MM.1S (cell line): Measurements from ENCODE around the gene CRIP2.

Source experiments
- DNase-seq: peaks from one replicate; pipeline ENCODE4 v3.0.0-alpha.2; 2015
- H2AFZ ChIP-seq: fragments of 300-600 bp; sonication (generic); 2 replicates; pipeline ENCODE4 v1.6.0; 2016; ENCODE audit warnings: antibody characterized with exemption, low read length
- H3F3A ChIP-seq: fragments of 300-600 bp; sonication (generic); 2 replicates; pipeline ENCODE4 v1.6.1; 2016; ENCODE audit warnings: mild to moderate bottlenecking, antibody characterized with exemption, low read length, moderate library complexity, mixed read lengths; ENCODE audit not compliant: insufficient read depth
- H3K27ac ChIP-seq: fragments of 300-600 bp; sonication (generic); 2 replicates; pipeline ENCODE4 v1.5.1; 2016; ENCODE audit warnings: mild to moderate bottlenecking, low read length
- H3K27me3 ChIP-seq: fragments of 300-600 bp; sonication (generic); replicated peaks from 2 replicates; pipeline ENCODE4 v1.6.0; 2016; ENCODE audit warnings: low read length; ENCODE audit not compliant: insufficient read depth
- H3K36me3 ChIP-seq: fragments of 300-600 bp; sonication (generic); replicated peaks from 2 replicates; pipeline ENCODE4 v1.6.1; 2016; ENCODE audit warnings: mild to moderate bottlenecking, low read length, mixed read lengths; ENCODE audit not compliant: insufficient read depth
- H3K4me1 ChIP-seq: fragments of 300-600 bp; sonication (generic); 2 replicates; pipeline ENCODE4 v1.6.1; 2016; ENCODE audit warnings: low read length, mixed read lengths
- H3K4me2 ChIP-seq: fragments of 300-600 bp; sonication (generic); 2 replicates; pipeline ENCODE4 v1.6.0; 2016; ENCODE audit warnings: low read depth, low read length
- H3K4me3 ChIP-seq: fragments of 300-600 bp; sonication (generic); 2 replicates; pipeline ENCODE4 v1.5.1; 2016; ENCODE audit warnings: low read length, mixed read lengths
- H3K79me2 ChIP-seq: fragments of 300-600 bp; sonication (generic); 2 replicates; pipeline ENCODE4 v1.6.1; 2016; ENCODE audit warnings: mixed run types, low read length, mixed read lengths
- H3K9ac ChIP-seq: fragments of 300-600 bp; sonication (generic); 2 replicates; pipeline ENCODE4 v1.6.1; 2016; ENCODE audit warnings: low read length, mixed read lengths
- H3K9me2 ChIP-seq: fragments of 300-600 bp; sonication (generic); replicated peaks from 2 replicates; pipeline ENCODE4 v1.6.1; 2016; ENCODE audit warnings: mild to moderate bottlenecking, low read length, mixed read lengths; ENCODE audit not compliant: insufficient read depth
- H3K9me3 ChIP-seq: fragments of 300-600 bp; sonication (generic); replicated peaks from 2 replicates; pipeline ENCODE4 v1.6.1; 2016; ENCODE audit warnings: mild to moderate bottlenecking, low read length, mixed read lengths; ENCODE audit not compliant: insufficient read depth
- H4K20me1 ChIP-seq: fragments of 300-600 bp; sonication (generic); 2 replicates; pipeline ENCODE4 v1.6.1; 2016; ENCODE audit warnings: mild to moderate bottlenecking, low read length, moderate library complexity, mixed read lengths; ENCODE audit not compliant: insufficient read depth
- CTCF ChIP-seq: fragments of 300-600 bp; sonication (generic); IDR thresholded peaks from 2 replicates; pipeline ENCODE4 v1.5.1; 2016; ENCODE audit warnings: antibody characterized with exemption, low read length, mixed read lengths
- EZH2 ChIP-seq: fragments of 300-600 bp; sonication (generic); optimal IDR thresholded peaks from 2 replicates; pipeline ENCODE3; 2017; ENCODE audit warnings: low read depth, mild to moderate bottlenecking, antibody characterized with exemption, low read length, mixed read lengths
- EZH2phosphoT487 ChIP-seq: fragments of 300-600 bp; sonication (generic); IDR thresholded peaks from 2 replicates; pipeline ENCODE4 v1.6.1; 2018; ENCODE audit warnings: antibody characterized with exemption, low read length

The CRIP2 gene

DNA sequence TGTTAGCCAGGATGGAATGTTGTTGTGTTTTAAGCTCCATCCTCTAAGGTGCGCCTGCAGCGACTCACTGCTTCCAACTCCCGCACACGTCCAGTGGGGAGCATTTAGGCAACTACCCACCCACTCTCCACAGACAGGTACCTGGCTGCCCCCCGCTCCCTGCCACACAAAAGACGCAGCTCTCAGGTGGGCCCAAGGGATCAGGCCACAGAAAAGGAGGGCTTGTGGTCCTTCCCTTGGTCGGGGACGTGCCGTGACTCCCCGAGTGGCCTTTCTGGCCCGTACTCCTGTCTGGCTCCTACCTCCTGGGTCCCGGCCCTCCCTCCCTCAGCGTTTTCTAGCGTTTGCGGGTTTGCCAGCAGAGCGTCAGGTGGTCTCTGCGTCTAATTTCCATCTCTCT lies 32.6 kb downstream of the CRIP2 start:
- no peak for DNase-seq
- no peaks in the 10 kb centered on the region for H3K9me2 ChIP-seq
- TF ChIP-seq CTCF (no peak), EZH2 (no peak), EZH2phosphoT487 (no peak)
- no peaks in the 10 kb centered on the region for H3K79me2 ChIP-seq
- H3F3A ChIP-seq = no peaks in the 10 kb centered on the region
- H3K27ac ChIP-seq = no peak overlapping the region
- H2AFZ ChIP-seq = no peak overlapping the region
- no peak overlapping the region for H3K4me2 ChIP-seq
- no peaks in the 10 kb centered on the region for H3K9me3 ChIP-seq
- H3K4me3 ChIP-seq = no peak overlapping the region
- no peak overlapping the region for H3K9ac ChIP-seq
- no peaks in the 10 kb centered on the region for H3K36me3 ChIP-seq
- H4K20me1 ChIP-seq = no peaks in the 10 kb centered on the region
- no peaks in the 10 kb centered on the region for H3K4me1 ChIP-seq
- H3K27me3 ChIP-seq = peaks cover 74% of the 10 kb centered on the region

DNA sequence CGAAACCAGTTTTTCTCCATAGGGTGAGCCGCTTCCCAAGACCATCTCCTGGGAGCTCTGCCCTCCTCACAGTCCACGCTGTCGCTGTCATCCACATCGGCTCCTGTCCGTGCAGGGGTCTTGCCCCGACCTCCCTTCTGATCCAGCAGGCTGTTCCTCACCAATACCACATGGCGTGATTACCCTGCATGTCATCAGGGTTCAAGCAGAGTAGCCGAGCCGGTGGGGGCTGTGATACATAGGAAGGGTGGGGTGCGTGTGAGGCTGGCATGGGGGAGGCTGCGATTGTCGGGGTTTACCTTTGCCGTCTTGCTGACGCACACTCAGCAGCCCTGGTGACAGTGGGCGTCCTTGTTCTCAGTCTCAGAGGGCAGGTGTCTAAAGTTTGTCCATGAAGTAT lies 33.4 kb downstream of the CRIP2 start:
- H4K20me1 ChIP-seq = no peaks in the 10 kb centered on the region
- no peaks in the 10 kb centered on the region for H3F3A ChIP-seq
- no peaks in the 10 kb centered on the region for H3K79me2 ChIP-seq
- no peaks in the 10 kb centered on the region for H3K9me2 ChIP-seq
- no peaks in the 10 kb centered on the region for H3K9me3 ChIP-seq
- H3K4me1 ChIP-seq = no peaks in the 10 kb centered on the region
- H2AFZ ChIP-seq = no peak overlapping the region
- no peaks in the 10 kb centered on the region for H3K36me3 ChIP-seq
- H3K27me3 ChIP-seq = peaks cover 81% of the 10 kb centered on the region
- no peak for DNase-seq
- H3K27ac ChIP-seq = no peak overlapping the region
- H3K4me2 ChIP-seq = no peak overlapping the region
- no peak overlapping the region for H3K4me3 ChIP-seq
- TF ChIP-seq CTCF (no peak), EZH2 (no peak), EZH2phosphoT487 (no peak)
- no peak overlapping the region for H3K9ac ChIP-seq

GRCh38 chr14:105508601-105509000 lies 34.0 kb downstream of the CRIP2 start:
- no peak overlapping the region for H3K4me2 ChIP-seq
- H3F3A ChIP-seq = no peaks in the 10 kb centered on the region
- H3K4me3 ChIP-seq = no peak overlapping the region
- H3K27me3 ChIP-seq = peaks cover 83% of the 10 kb centered on the region
- H3K36me3 ChIP-seq = no peaks in the 10 kb centered on the region
- no peaks in the 10 kb centered on the region for H3K4me1 ChIP-seq
- H4K20me1 ChIP-seq = no peaks in the 10 kb centered on the region
- H3K9ac ChIP-seq = no peak overlapping the region
- no peaks in the 10 kb centered on the region for H3K79me2 ChIP-seq
- no peak for DNase-seq
- no peak for TF ChIP-seq CTCF
- no peak for TF ChIP-seq EZH2
- no peak for TF ChIP-seq EZH2phosphoT487
- no peaks in the 10 kb centered on the region for H3K9me3 ChIP-seq
- no peak overlapping the region for H2AFZ ChIP-seq
- no peaks in the 10 kb centered on the region for H3K9me2 ChIP-seq
- no peak overlapping the region for H3K27ac ChIP-seq

DNA sequence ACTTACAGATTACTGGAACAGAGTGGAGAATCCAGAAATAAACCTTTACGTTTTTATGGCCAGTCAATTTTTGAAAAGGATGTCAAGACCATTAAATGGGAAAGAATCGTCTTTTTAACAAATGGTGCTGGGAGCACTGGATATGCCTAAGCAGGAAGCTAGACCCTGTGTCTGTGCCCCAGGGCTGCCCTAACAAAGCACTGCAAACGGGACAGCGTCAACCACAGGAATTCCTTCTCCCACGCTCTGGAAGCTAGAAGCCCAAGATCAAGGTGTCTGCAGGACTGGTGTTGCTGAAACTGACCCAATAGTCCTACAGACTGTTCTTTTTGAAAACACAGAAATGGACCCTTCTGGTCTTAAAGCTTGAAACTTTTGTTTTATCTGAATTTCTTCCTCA lies 42.5 kb downstream of the CRIP2 start:
- Histone ChIP-seq H3K4me1 (no peaks in the 10 kb centered on the region), H3K27me3 (peaks cover 52% of the 10 kb centered on the region), H3F3A (no peaks in the 10 kb centered on the region), H3K4me3 (no peak overlapping the region), H3K27ac (no peak overlapping the region), H4K20me1 (no peaks in the 10 kb centered on the region), H3K79me2 (no peaks in the 10 kb centered on the region), H3K9ac (no peak overlapping the region), H3K4me2 (no peak overlapping the region), H2AFZ (no peak overlapping the region), H3K9me3 (no peaks in the 10 kb centered on the region), H3K36me3 (no peaks in the 10 kb centered on the region), H3K9me2 (no peaks in the 10 kb centered on the region)
- TF ChIP-seq EZH2 (no peak), EZH2phosphoT487 (no peak), CTCF (no peak)
- no peak for DNase-seq
